HS-27A (cell line): ENCODE data around the gene GALNTL6.

Source experiments
- DNase-seq: peaks from one replicate; pipeline ENCODE4 v3.0.0-alpha.2; 2012; ENCODE audit warnings: low read depth, missing footprints

The GALNTL6 gene

DNA sequence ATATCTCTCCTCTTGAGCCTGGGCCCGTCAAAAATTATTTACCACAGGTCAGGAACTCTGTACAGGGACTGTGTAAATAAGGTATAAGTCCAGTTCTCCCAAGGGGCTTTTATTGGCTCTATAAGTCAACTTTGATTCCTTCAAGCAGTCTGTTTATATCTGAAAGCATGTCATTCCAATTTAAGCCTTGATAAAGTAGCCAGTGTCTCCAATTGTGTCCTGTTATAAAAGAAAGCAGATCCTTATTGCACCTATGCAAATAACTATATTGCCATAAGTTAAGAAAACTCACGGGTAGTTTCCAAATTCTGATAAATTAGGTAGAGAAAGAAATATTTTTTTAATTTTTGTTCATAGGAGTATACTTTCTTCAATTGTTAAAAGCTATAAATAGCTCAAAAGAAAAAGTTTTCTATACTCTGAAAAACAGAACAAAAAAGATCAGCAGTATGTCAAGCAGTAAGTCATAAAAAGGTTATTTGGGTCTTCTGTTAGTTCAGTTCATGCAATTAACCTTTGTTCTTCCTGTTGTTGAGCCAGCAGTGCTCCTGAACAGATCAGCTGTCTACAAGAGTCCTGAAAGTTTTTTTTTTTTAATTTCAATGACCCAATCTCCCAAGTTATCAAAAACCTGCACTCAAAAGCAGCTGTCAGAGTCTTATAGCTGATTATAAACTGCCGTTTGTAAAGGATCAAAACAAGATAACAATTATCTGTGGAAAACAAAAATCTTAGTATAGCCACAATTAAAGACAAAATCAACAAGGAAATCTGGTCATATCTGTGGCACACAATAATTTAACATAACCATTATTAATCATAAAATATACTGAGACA is 1177.0 kb downstream of the GALNTL6 start:
- DNase-seq, result no peak

DNA sequence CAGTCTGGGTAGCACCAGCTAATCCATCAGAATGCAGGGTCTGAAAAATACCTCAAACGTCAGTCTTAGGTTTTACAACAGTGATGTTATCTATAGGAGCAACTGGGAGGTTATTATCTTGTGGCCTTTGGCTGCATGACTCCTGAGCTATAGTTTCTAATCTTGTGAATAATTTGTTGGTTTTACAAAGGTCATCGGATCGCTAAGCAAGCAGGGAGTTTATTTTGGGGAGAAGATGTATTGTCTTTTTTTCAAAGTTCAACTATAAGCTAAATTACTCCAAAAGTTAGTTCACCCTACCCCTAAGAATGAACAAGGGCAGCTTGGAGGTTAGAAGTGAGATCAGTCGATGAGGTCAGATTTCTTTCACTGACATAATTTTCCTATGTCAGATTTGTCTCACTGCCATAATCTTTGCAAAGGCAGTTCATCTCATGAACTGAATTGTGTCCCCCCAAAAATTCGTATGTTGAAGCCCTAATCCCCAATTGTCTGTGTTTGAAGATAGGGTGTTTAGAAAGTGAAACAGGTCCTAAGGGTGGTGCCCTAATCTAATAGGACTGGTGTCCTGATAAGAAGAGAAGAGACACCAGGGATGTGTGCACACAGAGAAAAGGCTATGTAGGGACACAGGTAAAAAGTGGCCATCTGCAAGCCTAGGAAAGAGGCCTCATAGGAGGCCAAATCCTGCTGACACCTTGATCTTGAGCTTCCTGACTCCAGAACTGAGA is 1179.6 kb downstream of the GALNTL6 start:
- no peak for DNase-seq

DNA sequence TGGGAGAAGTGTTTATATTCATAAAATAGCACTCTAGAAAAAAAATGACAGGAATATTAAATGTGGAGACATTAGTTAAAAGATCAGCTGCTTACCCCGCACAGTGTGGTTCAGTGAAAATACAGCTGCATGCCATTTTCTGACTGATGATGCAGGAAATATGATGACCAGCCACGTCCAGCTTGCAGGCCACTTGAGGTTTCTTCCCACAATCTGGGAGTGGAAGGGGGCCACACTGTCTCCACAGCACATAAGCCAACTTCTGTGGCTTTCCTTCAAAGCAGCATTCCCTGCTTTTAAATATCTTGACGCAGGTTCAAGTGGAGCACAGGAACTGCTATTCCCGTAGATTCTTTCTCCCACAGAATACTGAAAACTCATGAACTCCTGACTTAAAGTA is 1182.0 kb downstream of the GALNTL6 start:
- no peak for DNase-seq

DNA sequence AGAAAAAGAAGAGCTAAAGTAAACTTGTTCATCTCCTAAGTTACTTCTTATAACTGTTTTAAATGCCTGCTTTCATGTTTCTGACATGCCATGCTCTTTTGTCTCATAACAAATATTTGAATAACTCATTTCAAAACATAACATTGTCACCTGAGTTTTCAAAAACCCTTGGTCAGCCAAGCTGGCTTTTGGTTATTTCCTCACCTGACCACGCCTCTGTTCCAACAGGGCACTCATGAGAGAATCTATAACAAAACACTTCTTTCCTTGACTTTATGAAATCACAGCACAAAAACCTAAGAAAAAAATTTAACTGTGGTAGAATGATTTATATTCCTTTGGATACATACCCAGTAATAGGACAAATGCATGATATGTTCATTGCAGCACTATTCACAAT is 1182.5 kb downstream of the GALNTL6 start:
- DNase-seq, result no peak

DNA sequence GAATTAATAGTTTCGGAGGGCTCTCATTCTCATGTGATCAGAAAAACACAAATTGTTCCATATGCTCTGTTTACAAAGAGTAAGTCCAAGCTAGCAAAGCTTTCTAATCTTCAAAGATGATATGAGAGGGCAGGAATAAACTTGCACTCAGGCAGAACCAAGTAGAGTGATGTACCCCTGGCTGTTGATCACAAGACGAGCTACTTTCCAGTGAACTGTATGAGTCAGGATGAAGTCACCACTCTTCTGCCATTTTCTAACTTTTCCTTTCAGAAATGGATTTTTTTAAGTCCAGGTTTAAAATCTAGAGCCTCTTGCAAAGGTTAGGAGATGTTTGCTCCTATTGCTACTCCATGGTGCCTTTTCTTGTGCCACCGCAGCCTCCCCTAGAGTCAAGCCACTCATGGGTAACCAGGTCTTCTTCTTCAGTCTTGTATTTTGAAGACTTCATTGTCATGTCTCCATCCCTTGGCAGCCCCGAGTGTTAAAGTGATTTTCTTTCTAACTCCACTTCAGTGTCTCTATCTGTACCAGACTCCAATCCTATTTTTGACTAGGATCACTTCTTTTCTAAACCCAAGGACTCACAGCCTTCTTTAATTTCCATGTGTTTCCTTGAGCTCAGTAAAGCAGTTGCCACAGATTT is 1183.5 kb downstream of the GALNTL6 start:
- no peak for DNase-seq

DNA sequence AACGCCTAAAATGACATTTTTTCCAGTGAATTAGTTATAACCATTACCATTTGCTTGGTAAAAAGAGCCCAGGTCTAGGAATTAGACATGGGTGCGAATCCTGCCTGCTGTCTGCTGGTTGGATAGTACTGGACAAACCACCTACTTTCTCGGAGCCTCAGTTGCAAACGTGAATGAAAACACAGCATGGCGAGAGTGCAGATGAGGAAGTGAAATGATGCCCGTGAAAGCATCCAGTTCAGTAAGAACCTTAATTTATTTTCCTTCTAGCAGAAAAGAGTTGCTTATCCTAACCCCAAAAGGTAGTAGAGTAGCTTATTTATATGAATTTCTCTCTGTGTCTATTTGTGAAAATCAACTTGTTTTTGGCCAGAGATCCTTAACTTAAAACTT is 1184.0 kb downstream of the GALNTL6 start:
- no peak for DNase-seq

DNA sequence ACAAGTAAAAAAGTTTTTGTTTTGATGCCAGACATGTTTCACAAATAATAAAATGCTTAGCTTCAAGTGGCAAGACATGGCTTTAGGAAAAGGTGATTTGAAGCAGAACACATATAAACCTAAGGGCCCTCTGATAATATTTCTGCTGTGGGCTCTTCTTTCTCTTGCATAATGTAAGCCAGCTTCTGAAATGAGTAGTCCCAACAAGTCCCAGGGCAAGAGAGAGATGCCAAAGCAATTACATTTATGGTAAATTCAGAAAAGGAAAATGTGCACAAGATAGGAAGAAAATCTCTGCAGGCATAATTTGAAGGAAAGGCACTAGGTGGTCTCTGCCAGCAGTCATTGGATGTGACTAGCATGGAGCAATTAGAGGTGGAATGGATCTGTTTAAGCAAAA is 1184.7 kb downstream of the GALNTL6 start:
- DNase-seq, result no peak

DNA sequence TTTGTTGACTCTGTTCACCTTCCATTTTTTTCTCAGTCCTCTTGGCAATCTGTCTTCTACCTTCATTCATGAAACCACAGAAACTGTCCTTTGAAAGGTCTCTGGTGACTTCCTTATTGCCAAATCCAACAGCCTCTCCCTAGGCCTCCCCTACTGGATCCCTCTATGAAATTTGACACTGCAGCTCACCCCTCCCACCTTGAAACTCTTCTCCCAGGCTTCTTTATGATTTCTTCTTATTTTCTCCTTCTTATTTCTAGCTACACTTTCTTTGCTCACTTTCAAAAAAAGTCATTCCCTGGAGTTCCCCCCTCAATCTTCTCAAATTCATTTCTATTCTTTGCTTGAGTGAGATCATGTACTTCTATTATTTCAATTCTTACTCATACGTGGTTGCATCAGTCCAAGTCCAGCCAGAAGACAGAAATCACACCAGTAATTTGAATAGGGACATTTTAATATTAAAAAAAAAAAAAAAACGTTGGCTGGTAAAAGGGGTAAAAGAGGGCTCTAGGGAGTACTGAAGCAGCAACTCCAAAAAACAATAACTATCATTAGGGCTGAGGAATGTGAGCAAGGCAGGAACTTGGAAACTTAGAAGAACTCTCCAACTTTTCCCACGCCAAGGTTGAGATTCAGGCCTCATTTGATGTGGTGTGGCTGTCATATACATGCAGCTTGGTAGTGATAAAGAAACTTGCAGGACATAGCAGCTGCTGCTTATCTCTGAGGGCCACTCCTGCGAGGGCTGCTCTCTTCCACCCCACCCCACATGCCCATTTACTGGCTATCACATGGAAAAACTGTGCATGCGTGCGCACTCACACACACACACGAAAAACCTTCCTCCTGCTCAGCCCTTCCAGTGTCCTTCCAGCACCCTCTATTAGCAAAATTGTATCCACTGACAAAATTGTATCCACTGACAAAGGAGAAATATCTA is 1185.6 kb downstream of the GALNTL6 start:
- no peak for DNase-seq

DNA sequence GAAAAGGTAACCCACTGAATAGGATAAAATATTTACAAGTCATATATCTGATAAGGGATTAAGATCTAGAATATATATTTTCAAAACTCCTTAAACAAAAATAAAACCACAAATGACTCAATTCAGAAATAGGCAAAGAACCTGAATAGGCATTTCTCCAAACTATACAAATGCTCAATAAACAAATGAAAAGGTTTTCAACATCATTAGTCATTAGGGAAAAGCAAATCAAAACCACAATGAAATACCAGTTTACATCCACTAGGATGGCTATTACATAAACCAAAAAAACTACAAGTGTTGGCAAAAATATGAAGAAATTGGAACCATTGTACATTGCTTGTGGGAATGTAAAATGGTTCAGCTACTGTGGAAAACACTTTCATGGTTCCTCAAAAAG is 1188.4 kb downstream of the GALNTL6 start:
- no peak for DNase-seq

DNA sequence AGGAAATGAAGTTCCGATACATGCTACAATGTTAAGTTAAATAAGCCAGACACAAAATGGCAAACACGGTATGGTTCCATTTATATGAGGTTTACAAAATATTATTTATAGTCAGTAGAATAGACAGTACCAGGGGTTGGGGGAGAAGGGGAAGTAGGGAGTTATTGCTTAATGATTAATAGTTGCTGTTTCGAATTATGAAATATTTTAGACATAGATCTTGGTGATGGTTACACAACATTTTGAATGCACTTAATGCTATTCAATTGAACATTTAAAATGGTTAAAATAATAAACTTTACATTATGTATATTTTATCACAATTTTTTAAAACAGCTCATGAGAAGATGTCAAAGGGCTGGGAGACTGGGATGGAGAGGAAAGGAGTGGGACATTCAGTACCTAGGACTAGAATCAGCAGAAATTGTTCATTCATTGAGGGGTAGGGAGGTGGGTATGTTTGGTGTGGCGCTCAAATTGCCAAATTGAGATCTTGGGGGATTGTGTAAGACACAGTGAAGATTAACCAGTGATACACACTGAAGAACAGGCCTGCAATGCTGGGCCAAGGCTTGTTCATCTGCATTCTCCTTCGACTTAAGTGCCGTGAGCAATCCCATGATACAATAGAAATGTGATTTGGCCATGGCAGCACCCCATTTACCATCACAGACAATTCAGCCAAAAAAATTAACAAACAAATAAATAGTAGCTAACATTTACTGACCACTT is 1189.8 kb downstream of the GALNTL6 start:
- no peak for DNase-seq

DNA sequence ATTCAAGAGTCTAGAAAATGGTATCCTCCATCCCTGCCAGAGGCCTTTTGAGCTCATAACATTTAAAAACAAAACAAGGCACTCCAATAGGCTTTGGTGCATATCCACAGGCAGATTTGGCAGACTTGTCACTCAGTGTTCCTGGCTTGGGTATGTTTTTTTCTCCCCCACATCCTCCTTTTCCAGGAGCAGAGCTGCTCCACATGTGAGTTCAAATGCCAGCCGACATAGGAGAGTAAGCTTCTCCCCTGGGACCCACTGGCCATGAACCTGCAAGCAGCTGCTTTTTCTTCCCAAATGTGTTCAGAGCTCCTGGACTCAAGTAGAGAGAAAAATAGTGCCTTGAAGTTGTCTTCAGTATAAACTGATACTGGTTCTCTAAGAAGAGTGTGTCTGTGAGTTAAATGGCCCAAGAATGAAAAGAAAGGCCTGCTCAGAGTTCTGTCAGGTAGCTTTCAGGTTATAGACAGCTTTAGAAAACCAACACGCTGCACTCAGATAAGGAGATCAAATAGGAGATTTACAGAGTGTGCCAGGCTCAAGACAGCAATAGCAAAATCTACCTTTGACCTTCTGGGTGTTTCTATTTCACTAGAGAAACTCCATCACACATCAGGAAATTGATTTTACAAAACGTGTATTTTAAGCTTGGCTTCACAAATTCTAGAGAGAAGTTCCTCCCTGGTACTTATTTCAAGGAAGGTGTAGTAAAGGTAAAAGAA is 1192.9 kb downstream of the GALNTL6 start:
- no peak for DNase-seq

DNA sequence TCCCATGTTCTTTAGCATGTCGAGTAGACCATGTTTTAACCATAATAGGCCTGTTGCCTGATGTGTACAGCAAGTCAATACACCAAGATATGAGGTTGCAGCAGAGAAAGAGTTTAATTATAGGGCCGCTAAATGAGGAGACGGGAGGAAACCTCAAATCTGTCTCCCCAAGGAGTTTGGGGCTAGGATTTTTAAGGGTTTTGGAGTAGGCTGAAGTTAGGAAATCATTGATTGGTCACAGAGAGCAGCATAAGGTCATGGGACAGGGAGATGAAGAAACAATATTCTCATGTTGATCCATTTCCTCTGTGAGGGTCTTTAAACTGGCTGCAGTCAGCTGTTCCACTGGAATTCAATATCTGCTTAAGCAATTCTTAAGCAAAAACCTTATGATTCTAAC is 1195.2 kb downstream of the GALNTL6 start:
- no peak for DNase-seq

DNA sequence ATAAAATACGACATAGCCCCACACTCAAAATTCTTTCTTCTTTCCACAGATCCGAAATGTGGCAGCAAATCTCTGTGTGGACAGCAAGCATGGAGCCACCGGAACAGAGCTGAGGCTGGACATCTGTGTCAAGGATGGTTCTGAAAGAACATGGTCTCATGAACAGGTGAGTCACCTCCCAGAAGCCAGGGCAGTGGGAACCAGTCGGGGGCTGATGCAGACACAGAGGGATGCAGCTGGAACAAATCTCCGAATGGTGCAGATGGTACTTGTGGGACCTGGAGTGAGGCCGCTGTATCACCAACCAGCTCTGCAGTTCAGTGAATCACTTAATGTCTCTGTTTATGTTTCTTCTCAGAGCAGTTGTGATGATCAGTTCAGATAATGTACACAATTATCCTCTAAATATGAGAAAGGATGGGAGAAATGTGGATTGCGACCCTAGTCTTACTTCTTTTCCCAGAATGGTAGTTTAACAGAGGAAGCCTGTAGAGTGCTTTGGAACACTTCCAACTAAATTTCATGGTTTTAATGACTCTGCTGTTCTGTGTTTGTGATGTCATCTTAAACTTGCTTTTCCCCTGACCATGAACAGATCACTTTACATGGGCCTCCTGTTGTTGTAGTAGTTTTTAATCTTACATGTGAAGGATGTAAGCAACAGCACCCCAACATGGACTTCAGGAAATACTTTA is 1196.1 kb downstream of the GALNTL6 start:
- DNase-seq, result no peak

DNA sequence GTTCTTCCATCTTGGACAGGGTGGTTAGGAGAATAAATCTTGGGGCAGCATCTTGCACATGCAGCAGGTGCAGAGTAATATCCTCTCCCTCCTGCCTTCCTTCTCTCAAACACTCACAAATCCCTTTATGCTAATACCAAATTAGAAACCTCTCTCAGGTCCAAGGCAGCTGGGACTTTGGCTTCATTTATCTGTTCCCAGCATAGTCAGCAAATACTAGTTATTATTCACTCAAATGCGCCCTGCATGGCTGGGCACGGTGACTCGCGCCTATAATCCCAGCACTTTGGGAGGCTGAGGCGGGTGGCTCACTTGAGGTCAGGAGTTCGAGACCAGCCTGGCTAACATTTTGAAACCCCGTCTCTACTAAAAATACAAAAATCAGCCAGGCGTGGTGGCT is 1199.4 kb downstream of the GALNTL6 start:
- DNase-seq, result no peak

DNA sequence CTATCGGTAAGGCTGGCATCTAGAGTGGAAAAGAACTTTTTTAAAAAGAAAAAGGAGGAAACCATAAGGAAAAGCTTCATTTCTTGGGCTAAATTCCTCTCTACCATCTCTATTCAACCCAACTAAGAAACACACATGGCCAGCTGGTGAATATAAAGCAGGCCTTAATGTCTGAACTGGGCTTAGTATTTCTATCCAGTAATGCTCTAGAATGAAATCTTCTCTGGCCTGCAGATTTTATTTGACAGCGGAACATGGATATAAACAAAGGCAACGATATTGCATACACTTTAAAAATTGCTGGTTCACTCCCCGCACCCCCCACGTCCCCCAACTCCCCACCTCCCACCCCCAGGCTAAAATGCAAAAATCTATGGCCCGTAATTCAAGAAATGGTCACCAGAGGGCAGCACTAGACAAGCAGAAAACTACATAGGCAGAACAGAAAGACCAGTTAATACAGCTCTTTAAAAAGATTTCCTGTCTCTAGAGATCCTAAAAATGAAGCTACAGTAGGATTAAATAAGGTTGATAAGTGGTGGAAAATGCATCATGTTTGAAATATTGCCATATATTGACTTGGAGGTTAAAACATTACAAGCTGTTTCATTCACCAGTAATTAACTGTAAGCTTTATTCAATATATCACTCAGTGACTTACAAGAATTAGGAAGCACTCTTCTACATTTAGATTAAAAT is 1200.2 kb downstream of the GALNTL6 start:
- DNase-seq, result no peak

DNA sequence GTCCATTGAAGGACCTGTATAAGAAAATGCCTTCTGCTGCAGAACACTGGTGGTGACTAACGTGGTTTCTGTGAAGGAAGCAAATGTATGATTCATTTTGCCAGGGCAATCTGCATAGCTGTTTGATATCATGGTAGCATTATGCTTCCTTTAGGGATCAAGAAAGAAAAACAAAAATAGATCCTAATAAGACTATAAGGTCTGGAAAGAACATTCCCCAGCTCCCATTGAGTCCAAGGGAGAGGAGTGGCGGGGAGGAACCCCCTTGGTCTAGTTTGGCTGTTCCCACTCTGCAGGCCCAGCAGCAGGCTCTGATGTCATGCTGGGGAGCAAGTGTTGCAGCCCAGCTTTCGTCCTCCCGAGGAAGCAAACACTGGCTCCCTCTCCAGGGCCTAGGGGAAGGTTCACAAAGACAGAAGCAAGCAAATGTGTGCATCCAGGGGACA is 1200.9 kb downstream of the GALNTL6 start:
- DNase-seq, result no peak

DNA sequence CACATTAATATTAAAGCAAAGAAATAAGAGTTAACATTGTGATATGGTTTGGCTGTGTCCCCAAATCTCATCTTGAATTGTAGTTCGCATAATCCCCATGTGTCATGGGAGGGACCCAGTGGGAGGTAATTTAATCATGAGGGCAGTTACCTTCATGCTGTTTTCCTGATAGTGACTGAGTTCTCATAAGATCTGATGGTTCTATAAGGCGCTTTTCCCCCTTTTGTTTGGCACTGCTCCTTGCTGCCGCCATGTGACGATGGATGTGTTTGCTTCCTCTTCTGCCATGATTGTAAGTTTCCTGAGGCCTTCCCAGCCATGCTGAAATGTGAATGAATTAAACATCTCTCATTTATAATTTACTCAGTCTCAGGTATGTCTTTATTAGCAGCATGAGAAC is 1201.6 kb downstream of the GALNTL6 start:
- no peak for DNase-seq

DNA sequence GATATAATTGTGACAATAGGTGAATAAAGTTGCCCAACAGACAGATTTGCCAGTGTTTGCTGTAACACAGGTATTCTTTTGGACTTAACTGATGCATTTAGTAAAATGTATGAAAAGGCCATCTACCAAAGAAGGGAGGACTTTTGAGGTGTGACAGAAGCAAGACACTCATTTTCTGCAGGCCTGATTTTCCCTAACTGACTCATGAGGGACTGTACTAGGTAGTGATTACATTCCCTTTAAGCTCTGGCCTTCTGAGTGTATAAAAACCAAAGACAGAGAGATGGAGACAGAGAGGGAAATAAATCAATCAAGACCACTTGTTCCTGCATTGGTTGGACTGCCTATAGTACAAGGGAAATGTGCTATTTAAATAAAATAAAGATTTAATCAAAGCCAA is 1204.6 kb downstream of the GALNTL6 start:
- no peak for DNase-seq

DNA sequence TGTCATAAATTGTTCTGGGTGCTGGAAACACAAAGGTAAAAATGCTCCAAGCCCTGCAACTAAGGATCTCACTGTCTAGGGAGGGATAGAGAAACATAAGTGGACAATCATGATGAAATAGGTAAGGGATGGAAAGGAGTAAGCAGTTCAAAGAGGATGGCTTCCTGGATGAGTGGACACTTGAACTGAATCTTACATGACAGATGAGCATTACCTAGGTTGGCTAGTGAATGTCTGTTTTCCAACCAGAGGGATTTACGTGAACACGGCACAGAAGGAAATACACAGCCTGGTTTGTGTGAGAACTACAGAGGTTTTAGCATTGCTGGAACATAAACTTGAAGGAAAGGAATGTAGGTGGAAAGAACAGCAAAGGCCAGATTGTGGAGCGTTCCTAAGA is 1205.2 kb downstream of the GALNTL6 start:
- no peak for DNase-seq
